HEK293T (cell line): ENCODE data around the gene DLEC1.

Source experiments
- BHLHE40 ChIP-seq: fragments of 450-650 bp; IDR thresholded peaks from 2 replicates; pipeline ENCODE4 v1.6.1; 2016; ENCODE audit warnings: mild to moderate bottlenecking, moderate library complexity, borderline replicate concordance
- SP1 ChIP-seq: fragments of 450-650 bp; IDR thresholded peaks from 2 replicates; pipeline ENCODE4 v1.6.1; 2017

GRCh38 chr3:38128303-38128655 lies 89.3 kb downstream of the DLEC1 start:
- TF ChIP-seq SP1, result no peak
- TF ChIP-seq BHLHE40, result no peak
